ENCODE results near the gene SLC16A10.

The SLC16A10 gene

GRCh38 chr6:111267764-111268333 lies 180.5 kb downstream of the SLC16A10 start:
- Histone ChIP-seq H3K4me3 (no peak overlapping the region), H3K9me3 (ENCODE audit: low read depth, low read length) (no peaks in the 10 kb centered on the region), H3K36me3 (ENCODE audit: insufficient read depth, low read length) (peaks cover 52% of the 10 kb centered on the region), H3K27ac (no peak overlapping the region), H3K9ac (ENCODE audit: insufficient read length) (no peak overlapping the region)
- TF ChIP-seq POLR2AphosphoS5 (IDR thresholded peaks at IDR 0.05; ENCODE audit: borderline replicate concordance, low read depth, low read length) = no peak
- no peak for TF ChIP-seq EZH2 (IDR thresholded peaks at IDR 0.05)
- no peak for TF ChIP-seq FOXP2 (optimal IDR thresholded peaks at IDR 0.05; ENCODE audit: control extremely low read depth, extremely low read length, insufficient read depth)
- DNase-seq (ENCODE audit: low read depth, low spot score) = no peak

GRCh38 chr6:111269401-111269970 lies 182.2 kb downstream of the SLC16A10 start:
- Histone ChIP-seq H3K4me3 (no peak overlapping the region), H3K9me3 (ENCODE audit: low read depth, low read length) (peaks cover 4% of the 10 kb centered on the region; the same call in 1 of the 2 replicates), H3K27ac (no peak overlapping the region), H3K9ac (ENCODE audit: insufficient read length) (no peak overlapping the region), H3K36me3 (ENCODE audit: insufficient read depth, low read length) (peaks cover 59% of the 10 kb centered on the region)
- TF ChIP-seq FOXP2 (optimal IDR thresholded peaks at IDR 0.05; ENCODE audit: control extremely low read depth, extremely low read length, insufficient read depth) (no peak), POLR2AphosphoS5 (IDR thresholded peaks at IDR 0.05; ENCODE audit: borderline replicate concordance, low read depth, low read length) (no peak), EZH2 (IDR thresholded peaks at IDR 0.05) (no peak)
- DNase-seq (ENCODE audit: low read depth, low spot score) = no peak

GRCh38 chr6:111270121-111270520 lies 182.8 kb downstream of the SLC16A10 start:
- Histone ChIP-seq H3K36me3 (ENCODE audit: insufficient read depth, low read length) (peaks cover 66% of the 10 kb centered on the region), H3K27ac (no peak overlapping the region), H3K4me3 (no peak overlapping the region), H3K9ac (ENCODE audit: insufficient read length) (no peak overlapping the region), H3K9me3 (ENCODE audit: low read depth, low read length) (peaks cover 9% of the 10 kb centered on the region; the same call in 1 of the 2 replicates)
- TF ChIP-seq FOXP2 (optimal IDR thresholded peaks at IDR 0.05; ENCODE audit: control extremely low read depth, extremely low read length, insufficient read depth) (no peak), EZH2 (IDR thresholded peaks at IDR 0.05) (no peak), POLR2AphosphoS5 (IDR thresholded peaks at IDR 0.05; ENCODE audit: borderline replicate concordance, low read depth, low read length) (no peak)
- DNase-seq (ENCODE audit: low read depth, low spot score) = no peak

GRCh38 chr6:111274593-111275217 lies 187.4 kb downstream of the SLC16A10 start:
- Histone ChIP-seq H3K4me3 (no peak overlapping the region), H3K9ac (ENCODE audit: insufficient read length) (no peak overlapping the region), H3K36me3 (ENCODE audit: insufficient read depth, low read length) (peaks cover 70% of the 10 kb centered on the region), H3K9me3 (ENCODE audit: low read depth, low read length) (peaks cover 13% of the 10 kb centered on the region), H3K27ac (no peak overlapping the region)
- DNase-seq (ENCODE audit: low read depth, low spot score) = no peak
- TF ChIP-seq FOXP2 (optimal IDR thresholded peaks at IDR 0.05; ENCODE audit: control extremely low read depth, extremely low read length, insufficient read depth) = no peak
- TF ChIP-seq POLR2AphosphoS5 (IDR thresholded peaks at IDR 0.05; ENCODE audit: borderline replicate concordance, low read depth, low read length) = no peak
- no peak for TF ChIP-seq EZH2 (IDR thresholded peaks at IDR 0.05)

DNA sequence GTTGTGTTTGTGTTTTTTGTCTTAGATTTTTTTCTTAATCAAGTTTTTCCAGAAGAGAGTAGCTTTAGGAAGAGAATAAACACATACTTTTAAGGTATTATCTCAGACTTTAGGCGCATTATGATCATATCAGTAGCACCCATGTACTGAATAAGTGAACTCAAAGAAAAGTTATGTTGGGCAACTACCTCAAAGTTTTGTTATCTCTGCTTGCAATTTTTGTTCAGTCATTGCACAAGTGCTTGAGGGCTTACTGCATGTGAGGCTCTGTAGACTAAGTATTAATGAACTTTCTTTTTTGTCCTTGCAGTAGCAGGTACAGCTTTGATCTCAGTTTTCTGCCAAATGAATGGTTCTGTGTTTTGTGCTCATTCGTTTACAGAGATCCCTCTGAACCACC lies 189.0 kb downstream of the SLC16A10 start:
- Histone ChIP-seq H3K36me3 (ENCODE audit: insufficient read depth, low read length) (peaks cover 74% of the 10 kb centered on the region), H3K9ac (ENCODE audit: insufficient read length) (no peak overlapping the region), H3K27ac (no peak overlapping the region), H3K9me3 (ENCODE audit: low read depth, low read length) (peaks cover 13% of the 10 kb centered on the region), H3K4me3 (no peak overlapping the region)
- DNase-seq (ENCODE audit: low read depth, low spot score) = no peak
- TF ChIP-seq POLR2AphosphoS5 (IDR thresholded peaks at IDR 0.05; ENCODE audit: borderline replicate concordance, low read depth, low read length) (no peak), EZH2 (IDR thresholded peaks at IDR 0.05) (no peak), FOXP2 (optimal IDR thresholded peaks at IDR 0.05; ENCODE audit: control extremely low read depth, extremely low read length, insufficient read depth) (no peak)

DNA sequence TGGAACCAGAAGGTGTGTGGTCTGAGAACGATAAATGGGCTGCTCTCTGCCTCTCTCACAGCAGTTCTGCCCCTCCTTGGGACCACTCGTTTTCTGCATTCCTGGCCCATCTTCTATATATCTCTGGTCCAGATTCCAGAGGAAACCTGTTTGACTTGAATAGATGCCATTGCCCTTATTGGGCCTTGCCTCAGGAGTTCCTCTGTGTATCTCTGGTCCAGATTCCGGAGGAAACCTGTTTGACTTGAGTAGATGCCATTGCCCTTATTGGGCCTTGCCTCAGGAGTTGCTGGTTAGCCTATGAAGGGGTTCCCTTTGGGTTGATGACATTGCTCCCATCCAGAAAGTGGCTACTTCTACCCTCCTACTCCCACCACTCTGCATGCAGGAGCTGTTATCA lies 189.4 kb downstream of the SLC16A10 start:
- DNase-seq (ENCODE audit: low read depth, low spot score) = no peak
- no peak overlapping the region for H3K9ac ChIP-seq (ENCODE audit: insufficient read length)
- H3K4me3 ChIP-seq = no peak overlapping the region
- H3K36me3 ChIP-seq (ENCODE audit: insufficient read depth, low read length) = peaks cover 74% of the 10 kb centered on the region
- H3K27ac ChIP-seq = no peak overlapping the region
- TF ChIP-seq POLR2AphosphoS5 (IDR thresholded peaks at IDR 0.05; ENCODE audit: borderline replicate concordance, low read depth, low read length) (no peak), FOXP2 (optimal IDR thresholded peaks at IDR 0.05; ENCODE audit: control extremely low read depth, extremely low read length, insufficient read depth) (no peak), EZH2 (IDR thresholded peaks at IDR 0.05) (no peak)
- H3K9me3 ChIP-seq (ENCODE audit: low read depth, low read length) = peaks cover 13% of the 10 kb centered on the region

DNA sequence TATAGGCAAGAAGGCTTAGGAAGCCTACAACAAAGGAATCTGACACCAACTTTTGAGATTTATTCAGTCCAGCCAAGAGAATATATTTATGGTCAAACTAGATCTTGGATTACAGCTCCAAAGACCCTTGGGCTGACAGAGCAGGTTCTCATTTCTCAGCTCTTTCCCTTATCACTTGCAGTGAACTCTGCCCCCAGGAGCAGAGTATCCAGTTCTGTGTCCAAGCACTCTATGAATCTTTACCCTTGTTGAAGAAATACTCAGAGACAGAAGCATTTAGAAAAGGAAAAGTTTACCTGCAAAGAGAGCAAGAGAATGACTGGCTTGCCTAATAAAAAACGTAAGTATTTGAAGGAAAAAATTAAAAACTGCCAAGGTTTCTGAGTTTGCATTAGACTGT lies 190.5 kb downstream of the SLC16A10 start:
- H3K36me3 ChIP-seq (ENCODE audit: insufficient read depth, low read length) = peaks cover 74% of the 10 kb centered on the region
- H3K4me3 ChIP-seq = no peak overlapping the region
- TF ChIP-seq EZH2 (IDR thresholded peaks at IDR 0.05) (no peak), FOXP2 (optimal IDR thresholded peaks at IDR 0.05; ENCODE audit: control extremely low read depth, extremely low read length, insufficient read depth) (no peak), POLR2AphosphoS5 (IDR thresholded peaks at IDR 0.05; ENCODE audit: borderline replicate concordance, low read depth, low read length) (no peak)

GRCh38 chr6:111278731-111279130 lies 191.4 kb downstream of the SLC16A10 start:
- no peak overlapping the region for H3K4me3 ChIP-seq
- TF ChIP-seq POLR2AphosphoS5 (IDR thresholded peaks at IDR 0.05; ENCODE audit: borderline replicate concordance, low read depth, low read length) (no peak), EZH2 (IDR thresholded peaks at IDR 0.05) (no peak), FOXP2 (optimal IDR thresholded peaks at IDR 0.05; ENCODE audit: control extremely low read depth, extremely low read length, insufficient read depth) (no peak)
- peaks cover 13% of the 10 kb centered on the region for H3K9me3 ChIP-seq (ENCODE audit: low read depth, low read length)
- H3K27ac ChIP-seq = no peak overlapping the region
- H3K9ac ChIP-seq (ENCODE audit: insufficient read length) = no peak overlapping the region
- DNase-seq (ENCODE audit: low read depth, low spot score) = no peak
- H3K36me3 ChIP-seq (ENCODE audit: insufficient read depth, low read length) = peaks cover 66% of the 10 kb centered on the region

More for the DNA sequence above, 190.5 kb downstream of the SLC16A10 start:
- Histone ChIP-seq H3K9ac (ENCODE audit: insufficient read length) (no peak overlapping the region), H3K9me3 (ENCODE audit: low read depth, low read length) (peaks cover 13% of the 10 kb centered on the region), H3K27ac (no peak overlapping the region)
- no peak for DNase-seq (ENCODE audit: low read depth, low spot score)
